ENCODE measurements around the gene LIMA1.
"Not testable (repeated sequence)": the region's sequence is repeated elsewhere in the genome, so short reads cannot be mapped to it uniquely, and the experiment has no call there.

LIMA1 gene

GRCh38 chr12:50220363-50220995, 62.8 kb downstream of the LIMA1 start:
- TF ChIP-seq ZFX (IDR thresholded peaks at IDR 0.05) (no peak), CTCF (conservative IDR thresholded peaks at IDR 0.05) (no peak)
- peak overlapping the region; percentile 6; the same call in 1 of the 2 replicates for H3K27ac ChIP-seq

DNA sequence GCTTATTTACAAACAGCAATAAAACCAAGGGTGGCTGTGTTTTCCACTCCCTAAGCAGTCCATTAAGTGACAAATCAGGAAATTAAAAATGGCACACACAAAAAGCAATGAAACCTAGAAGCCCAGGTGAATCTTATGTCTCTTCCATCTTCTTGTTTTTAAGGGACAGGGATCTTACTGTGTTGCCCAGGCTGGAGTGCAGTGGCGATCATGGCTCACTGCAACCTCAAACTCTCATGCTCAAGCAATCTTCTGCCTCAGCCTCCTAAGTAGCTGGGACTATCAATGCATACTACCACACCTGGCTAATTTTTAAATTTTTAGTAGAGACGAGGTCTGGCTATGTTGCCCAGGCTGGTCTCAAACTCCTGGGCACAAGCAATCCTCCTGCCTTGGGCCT, 63.8 kb downstream of the LIMA1 start:
- TF ChIP-seq ZFX (IDR thresholded peaks at IDR 0.05) (no peak), CTCF (conservative IDR thresholded peaks at IDR 0.05) (no peak)
- no peak overlapping the region for H3K27ac ChIP-seq

- H3K27ac ChIP-seq: not testable (repeated sequence)
Measured at GRCh38 chr12:50219001-50219400, 64.3 kb downstream of the LIMA1 start.

GRCh38 chr12:50218386-50218785, 64.9 kb downstream of the LIMA1 start:
- TF ChIP-seq CTCF (conservative IDR thresholded peaks at IDR 0.05): no peak
- no peak for TF ChIP-seq ZFX (IDR thresholded peaks at IDR 0.05)
- H3K27ac ChIP-seq: no peak overlapping the region

GRCh38 chr12:50217202-50217601, 66.1 kb downstream of the LIMA1 start:
- TF ChIP-seq CTCF (conservative IDR thresholded peaks at IDR 0.05) (no peak), ZFX (IDR thresholded peaks at IDR 0.05) (no peak)
- H3K27ac ChIP-seq: no peak overlapping the region

DNA sequence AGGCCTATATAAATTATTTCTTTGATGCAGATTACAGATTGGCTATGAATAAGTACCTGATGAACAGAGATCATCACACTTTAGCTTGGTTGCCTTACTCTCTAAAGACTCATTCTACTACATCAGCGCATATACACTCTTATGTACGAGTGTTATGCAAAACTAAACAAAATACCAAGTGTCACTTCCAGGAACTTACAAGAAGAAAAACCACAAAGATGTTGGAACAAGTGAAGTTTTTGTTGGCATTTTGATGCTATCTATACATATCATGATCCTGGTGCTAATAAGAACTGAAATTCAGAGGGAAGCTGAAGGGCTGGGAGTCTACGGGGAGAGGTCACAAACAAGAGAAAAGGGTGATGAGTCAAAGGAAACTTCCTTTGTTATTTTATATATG, 68.3 kb downstream of the LIMA1 start:
- H3K27ac ChIP-seq: no peak overlapping the region
- no peak for TF ChIP-seq ZFX (IDR thresholded peaks at IDR 0.05)
- TF ChIP-seq CTCF (conservative IDR thresholded peaks at IDR 0.05): no peak

DNA sequence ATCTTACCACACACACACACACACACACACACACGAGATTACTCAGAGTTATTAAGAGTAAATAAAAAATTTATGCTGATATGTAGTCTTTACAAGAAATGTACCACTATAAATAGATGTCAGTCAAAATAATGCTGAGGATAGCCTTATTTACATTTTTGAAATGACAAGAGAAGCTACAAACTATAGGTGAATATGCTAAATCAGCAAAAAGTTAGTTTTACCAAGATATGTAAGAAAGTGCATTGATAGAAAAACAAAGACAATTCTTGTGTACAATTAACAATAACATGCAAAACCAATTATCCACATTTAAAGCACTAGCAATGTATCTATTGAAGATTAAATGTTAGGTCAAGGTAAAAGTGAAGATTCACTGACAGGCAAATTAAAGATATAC, 69.3 kb downstream of the LIMA1 start:
- H3K27ac ChIP-seq: no peak overlapping the region
- no peak for TF ChIP-seq ZFX (IDR thresholded peaks at IDR 0.05)
- TF ChIP-seq CTCF (conservative IDR thresholded peaks at IDR 0.05): no peak

DNA sequence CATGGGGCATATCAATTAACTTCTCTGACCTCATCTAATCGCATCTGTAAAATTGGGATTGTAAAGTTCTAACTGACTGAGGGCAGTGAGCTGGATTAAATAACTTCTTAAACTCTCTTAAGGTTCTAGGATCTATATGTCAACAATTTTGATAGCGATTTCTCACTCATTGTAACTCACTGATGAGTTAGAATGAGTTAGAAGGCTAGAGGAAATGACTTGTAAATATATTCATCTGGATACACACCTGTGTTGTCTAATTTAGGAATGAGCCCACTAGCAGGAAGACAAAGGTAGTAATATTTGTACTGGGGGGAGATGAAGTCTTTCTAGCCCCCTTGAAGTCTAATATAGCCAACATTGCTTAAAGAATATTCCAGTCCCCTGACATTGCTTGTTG, 69.9 kb downstream of the LIMA1 start:
- TF ChIP-seq ZFX (IDR thresholded peaks at IDR 0.05): no peak
- no peak for TF ChIP-seq CTCF (conservative IDR thresholded peaks at IDR 0.05)
- H3K27ac ChIP-seq: no peak overlapping the region
